ENCODE measurements around the gene RNF138.
"Not testable (repeated sequence)": the region's sequence is repeated elsewhere in the genome, so short reads cannot be mapped to it uniquely, and the experiment has no call there.

The RNF138 gene

DNA sequence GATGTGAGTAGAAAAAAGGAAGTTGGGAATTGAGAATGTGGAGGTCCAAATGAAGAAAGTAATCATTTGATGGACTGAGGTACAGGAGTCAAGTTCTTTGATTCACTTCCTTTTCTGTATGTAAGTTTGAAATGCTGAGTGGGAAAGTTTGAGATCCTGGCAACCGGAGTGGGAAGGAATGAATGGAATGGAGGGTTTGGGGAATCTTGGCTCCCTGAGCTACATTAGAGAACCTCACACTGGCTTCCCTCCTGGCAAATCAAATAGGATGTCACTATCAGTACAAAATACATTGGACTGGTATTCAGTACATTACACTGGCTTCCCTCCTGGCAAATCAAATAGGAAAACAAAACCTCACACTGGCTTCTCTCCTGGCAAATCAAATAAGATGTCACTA is 9.8 kb upstream of the RNF138 start:
- H3K9me3 ChIP-seq (ENCODE audit: control insufficient read depth, low read length) = no peaks in the 10 kb centered on the region
- H3K9ac ChIP-seq (ENCODE audit: low read length) = no peak overlapping the region
- no peaks in the 10 kb centered on the region for H3K36me3 ChIP-seq (ENCODE audit: control insufficient read depth, insufficient read depth, low read length)
- no peak overlapping the region for H3K4me3 ChIP-seq (ENCODE audit: low read length)
- no peaks in the 10 kb centered on the region for H3K27me3 ChIP-seq (ENCODE audit: control insufficient read depth, insufficient read depth, low read length)
- peaks cover 16% of the 10 kb centered on the region for H3K4me1 ChIP-seq (ENCODE audit: control insufficient read depth, insufficient read depth, low read length)

DNA sequence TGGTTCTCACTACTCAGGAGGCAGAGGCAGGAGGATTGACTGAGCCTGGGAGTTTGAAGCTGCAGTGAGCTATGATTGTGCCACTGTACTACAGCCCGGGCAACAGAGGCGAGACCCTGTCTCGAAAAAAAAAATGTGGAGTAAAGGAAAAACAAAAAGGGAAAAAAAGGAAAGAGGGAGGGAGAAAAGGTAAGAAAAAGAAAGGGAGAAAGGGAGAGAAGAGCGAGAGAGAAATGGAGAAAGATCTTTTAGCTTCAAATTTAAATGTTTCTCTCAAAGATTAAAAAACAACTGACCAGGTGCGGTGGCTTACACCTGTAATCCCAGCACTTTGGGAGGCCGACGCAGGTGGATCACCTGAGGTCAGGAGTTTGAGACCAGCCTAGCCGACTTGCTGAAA is 7.9 kb upstream of the RNF138 start:
- H3K9ac ChIP-seq (ENCODE audit: low read length) = no peak overlapping the region
- H3K27me3 ChIP-seq (ENCODE audit: control insufficient read depth, insufficient read depth, low read length) = no peaks in the 10 kb centered on the region
- no peaks in the 10 kb centered on the region for H3K36me3 ChIP-seq (ENCODE audit: control insufficient read depth, insufficient read depth, low read length)
- peaks cover 16% of the 10 kb centered on the region for H3K4me1 ChIP-seq (ENCODE audit: control insufficient read depth, insufficient read depth, low read length)
- no peak overlapping the region for H3K4me3 ChIP-seq (ENCODE audit: low read length)
- no peaks in the 10 kb centered on the region for H3K9me3 ChIP-seq (ENCODE audit: control insufficient read depth, low read length)

DNA sequence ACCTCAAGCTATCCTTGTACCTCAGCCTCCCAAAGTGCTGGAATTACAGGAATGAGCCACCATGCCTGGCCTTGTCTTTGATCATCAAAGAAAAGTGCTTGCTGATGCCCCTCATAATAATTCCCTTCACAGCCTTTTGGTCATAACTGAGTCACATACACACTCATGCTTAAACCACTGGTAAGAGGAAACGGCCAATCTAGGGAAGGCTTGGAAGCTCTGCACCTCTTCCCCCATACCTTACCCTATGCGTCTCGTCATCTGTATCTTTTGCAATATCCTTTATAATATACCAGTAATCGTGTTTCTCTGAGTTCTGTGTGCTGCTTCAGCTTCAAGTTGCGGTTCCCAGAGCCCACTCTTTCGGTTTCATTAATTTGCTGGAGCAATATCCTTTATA is 4.8 kb upstream of the RNF138 start:
- no peaks in the 10 kb centered on the region for H3K36me3 ChIP-seq (ENCODE audit: control insufficient read depth, insufficient read depth, low read length)
- no peak overlapping the region for H3K4me3 ChIP-seq (ENCODE audit: low read length)
- no peaks in the 10 kb centered on the region for H3K27me3 ChIP-seq (ENCODE audit: control insufficient read depth, insufficient read depth, low read length)
- H3K4me1 ChIP-seq (ENCODE audit: control insufficient read depth, insufficient read depth, low read length) = peaks cover 16% of the 10 kb centered on the region
- H3K9ac ChIP-seq (ENCODE audit: low read length) = no peak overlapping the region
- H3K9me3 ChIP-seq (ENCODE audit: control insufficient read depth, low read length) = no peaks in the 10 kb centered on the region

DNA sequence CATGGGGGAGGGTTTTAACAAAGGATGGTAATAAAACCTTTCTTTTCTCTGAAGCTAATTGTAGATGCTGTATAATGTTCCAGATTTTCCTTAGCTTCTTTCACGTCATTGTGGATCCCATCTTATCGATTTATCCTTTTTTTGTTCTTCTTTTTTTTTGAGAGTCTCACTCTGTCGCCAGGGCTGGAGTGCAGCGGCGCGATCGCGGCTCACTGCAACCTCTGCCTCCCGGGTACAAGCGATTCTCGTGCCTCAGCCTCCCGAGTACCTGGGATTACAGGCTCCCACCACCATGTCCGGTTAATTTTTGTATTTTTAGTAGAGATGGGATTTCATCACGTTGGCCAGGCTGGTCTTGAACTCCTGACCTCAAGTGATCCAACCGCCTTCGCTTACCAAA is 843 bp upstream of the RNF138 start:
- not testable (repeated sequence) for H3K9ac ChIP-seq (ENCODE audit: low read length); H3K36me3 ChIP-seq (ENCODE audit: control insufficient read depth, insufficient read depth, low read length); H3K4me3 ChIP-seq (ENCODE audit: low read length); H3K9me3 ChIP-seq (ENCODE audit: control insufficient read depth, low read length); H3K27me3 ChIP-seq (ENCODE audit: control insufficient read depth, insufficient read depth, low read length)
- H3K4me1 ChIP-seq (ENCODE audit: control insufficient read depth, insufficient read depth, low read length) = peaks cover 11% of the 10 kb centered on the region

- Histone ChIP-seq H3K27me3 (ENCODE audit: control insufficient read depth, insufficient read depth, low read length) (no peaks in the 10 kb centered on the region), H3K9me3 (ENCODE audit: control insufficient read depth, low read length) (no peaks in the 10 kb centered on the region), H3K4me3 (ENCODE audit: low read length) (peak overlapping the region; percentile 35), H3K36me3 (ENCODE audit: control insufficient read depth, insufficient read depth, low read length) (no peaks in the 10 kb centered on the region), H3K4me1 (ENCODE audit: control insufficient read depth, insufficient read depth, low read length) (peaks cover 7% of the 10 kb centered on the region), H3K9ac (ENCODE audit: low read length) (peak overlapping the region; percentile 92)
Observed at GRCh38 chr18:32091325-32091723, 350 bp upstream of the RNF138 start.

DNA sequence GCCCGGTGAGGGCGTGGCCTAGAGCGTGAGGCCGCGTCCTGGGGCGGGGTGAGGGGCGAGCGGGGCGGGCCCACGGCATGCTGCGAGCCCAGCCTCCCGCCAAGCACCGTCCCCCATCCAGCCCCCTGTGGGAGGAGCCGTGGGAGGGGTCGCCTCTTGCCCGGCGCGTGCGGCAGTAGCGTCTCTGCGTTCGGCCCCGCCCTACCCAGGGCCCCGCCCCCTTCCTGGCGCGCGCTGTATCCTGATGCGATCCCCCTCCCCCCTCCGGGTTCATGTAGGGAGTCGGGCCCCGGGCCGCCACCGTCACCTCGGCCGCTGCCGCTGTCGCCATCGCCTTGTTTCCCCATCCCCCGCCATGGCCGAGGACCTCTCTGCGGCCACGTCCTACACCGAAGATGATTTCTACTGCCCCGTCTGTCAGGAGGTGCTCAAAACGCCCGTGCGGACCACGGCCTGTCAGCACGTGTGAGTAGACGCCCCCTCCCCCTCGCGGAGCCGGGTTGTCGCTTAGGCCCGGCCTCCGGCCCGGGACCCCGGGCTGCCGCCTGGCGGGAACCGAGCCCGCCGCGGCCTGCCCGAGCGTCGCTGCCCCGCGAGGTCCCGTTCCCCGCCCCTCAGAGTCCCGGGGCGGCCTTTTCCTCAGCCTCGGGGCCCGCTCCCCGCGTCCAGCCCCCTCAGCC is 888 bp downstream of the RNF138 start:
- Histone ChIP-seq H3K4me3 (ENCODE audit: low read length) (peak overlapping the region; percentile 72), H3K36me3 (ENCODE audit: control insufficient read depth, insufficient read depth, low read length) (no peaks in the 10 kb centered on the region), H3K4me1 (ENCODE audit: control insufficient read depth, insufficient read depth, low read length) (peaks cover 4% of the 10 kb centered on the region), H3K9me3 (ENCODE audit: control insufficient read depth, low read length) (no peaks in the 10 kb centered on the region), H3K27me3 (ENCODE audit: control insufficient read depth, insufficient read depth, low read length) (no peaks in the 10 kb centered on the region), H3K9ac (ENCODE audit: low read length) (peak overlapping the region; percentile 92)

DNA sequence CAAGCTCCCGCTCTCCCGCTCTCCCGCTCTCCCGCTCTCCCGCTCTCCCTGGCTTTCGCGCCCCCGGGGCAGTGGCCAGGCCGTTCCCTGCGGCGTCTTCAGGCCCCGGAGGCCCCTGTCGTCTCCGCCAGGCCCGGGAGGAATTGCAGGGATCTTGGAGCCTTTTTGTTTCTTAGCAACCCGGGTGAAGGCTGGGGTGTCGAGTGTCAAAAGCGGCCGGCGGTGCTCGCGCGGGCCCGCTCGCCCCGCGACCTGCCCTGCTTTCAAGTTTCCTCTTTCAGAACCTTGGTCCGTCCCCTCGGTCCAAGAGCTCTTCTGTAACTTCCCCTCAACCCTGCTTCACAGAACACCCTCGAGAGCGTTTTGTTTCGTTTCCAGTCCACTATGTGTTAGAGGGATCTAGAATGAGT is 1.4 kb downstream of the RNF138 start:
- peaks cover 4% of the 10 kb centered on the region for H3K4me1 ChIP-seq (ENCODE audit: control insufficient read depth, insufficient read depth, low read length)
- no peaks in the 10 kb centered on the region for H3K9me3 ChIP-seq (ENCODE audit: control insufficient read depth, low read length)

GRCh38 chr18:32093523-32093922 is 1.8 kb downstream of the RNF138 start:
- Histone ChIP-seq H3K4me1 (ENCODE audit: control insufficient read depth, insufficient read depth, low read length) (peaks cover 4% of the 10 kb centered on the region), H3K9me3 (ENCODE audit: control insufficient read depth, low read length) (no peaks in the 10 kb centered on the region), H3K4me3 (ENCODE audit: low read length) (peak overlapping the region; percentile 72), H3K27me3 (ENCODE audit: control insufficient read depth, insufficient read depth, low read length) (no peaks in the 10 kb centered on the region), H3K36me3 (ENCODE audit: control insufficient read depth, insufficient read depth, low read length) (no peaks in the 10 kb centered on the region), H3K9ac (ENCODE audit: low read length) (peak overlapping the region; percentile 88)

More for the DNA sequence above, 1.4 kb downstream of the RNF138 start:
- Histone ChIP-seq H3K9ac (ENCODE audit: low read length) (peak overlapping the region; percentile 88), H3K36me3 (ENCODE audit: control insufficient read depth, insufficient read depth, low read length) (no peaks in the 10 kb centered on the region), H3K27me3 (ENCODE audit: control insufficient read depth, insufficient read depth, low read length) (no peaks in the 10 kb centered on the region), H3K4me3 (ENCODE audit: low read length) (peak overlapping the region; percentile 72)

DNA sequence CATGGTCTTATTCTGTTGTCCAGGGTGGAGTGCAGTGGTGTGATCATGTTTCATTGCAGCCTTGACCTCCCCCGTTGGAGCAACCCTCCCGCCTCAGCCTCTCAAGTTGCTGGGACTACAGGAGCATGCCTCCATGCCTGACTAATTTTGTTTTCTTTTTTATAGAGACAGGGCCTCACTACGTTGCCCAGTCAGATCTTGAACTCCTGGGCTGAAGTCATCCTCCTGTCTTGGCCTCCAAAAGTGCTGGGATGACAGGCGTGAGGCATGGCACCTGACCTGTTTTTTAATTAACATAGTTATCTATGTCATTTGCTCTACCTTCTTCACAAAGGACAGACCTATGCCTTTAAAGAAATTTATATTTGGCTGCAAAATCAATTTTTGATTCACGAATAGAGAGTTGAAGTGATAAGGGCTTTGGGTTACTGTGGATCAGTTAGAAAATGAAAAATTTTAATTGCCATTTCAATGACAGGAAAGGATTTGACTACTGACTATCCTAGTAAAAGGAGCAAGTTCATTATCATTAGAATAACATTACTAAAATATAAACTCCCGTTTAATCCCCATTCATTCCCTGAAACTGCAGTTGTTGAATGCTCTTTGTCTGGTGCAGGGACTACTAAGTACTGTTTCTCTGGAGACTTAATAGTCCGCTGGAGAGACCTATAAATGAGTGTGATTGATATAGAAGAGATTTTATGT is 3.7 kb downstream of the RNF138 start:
- Histone ChIP-seq H3K9me3 (ENCODE audit: control insufficient read depth, low read length) (no peaks in the 10 kb centered on the region), H3K9ac (ENCODE audit: low read length) (no peak overlapping the region), H3K4me1 (ENCODE audit: control insufficient read depth, insufficient read depth, low read length) (peaks cover 14% of the 10 kb centered on the region), H3K36me3 (ENCODE audit: control insufficient read depth, insufficient read depth, low read length) (no peaks in the 10 kb centered on the region), H3K27me3 (ENCODE audit: control insufficient read depth, insufficient read depth, low read length) (no peaks in the 10 kb centered on the region), H3K4me3 (ENCODE audit: low read length) (no peak overlapping the region)

DNA sequence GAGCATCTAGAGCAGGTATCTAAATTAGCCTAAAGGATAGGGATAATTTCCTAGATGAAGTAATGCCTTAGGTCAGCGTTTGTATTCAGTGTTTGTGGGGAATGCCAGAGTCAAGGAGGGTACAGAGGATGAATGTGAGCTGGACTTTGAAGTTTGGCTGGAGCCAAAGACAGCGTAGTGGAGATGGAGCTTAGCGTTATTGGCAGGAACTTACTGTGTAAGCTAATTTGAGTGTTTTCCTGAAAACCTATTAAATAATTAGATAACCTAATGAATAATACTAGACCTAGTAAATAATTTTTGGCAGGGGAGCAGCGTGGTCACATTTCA is 4.2 kb downstream of the RNF138 start:
- H3K36me3 ChIP-seq (ENCODE audit: control insufficient read depth, insufficient read depth, low read length) = no peaks in the 10 kb centered on the region
- no peaks in the 10 kb centered on the region for H3K27me3 ChIP-seq (ENCODE audit: control insufficient read depth, insufficient read depth, low read length)
- H3K9me3 ChIP-seq (ENCODE audit: control insufficient read depth, low read length) = no peaks in the 10 kb centered on the region
- peaks cover 14% of the 10 kb centered on the region for H3K4me1 ChIP-seq (ENCODE audit: control insufficient read depth, insufficient read depth, low read length)
- no peak overlapping the region for H3K9ac ChIP-seq (ENCODE audit: low read length)
- H3K4me3 ChIP-seq (ENCODE audit: low read length) = no peak overlapping the region

- H3K27me3 ChIP-seq (ENCODE audit: control insufficient read depth, insufficient read depth, low read length) = no peaks in the 10 kb centered on the region
- H3K36me3 ChIP-seq (ENCODE audit: control insufficient read depth, insufficient read depth, low read length) = no peaks in the 10 kb centered on the region
- H3K4me1 ChIP-seq (ENCODE audit: control insufficient read depth, insufficient read depth, low read length) = peaks cover 14% of the 10 kb centered on the region
- no peaks in the 10 kb centered on the region for H3K9me3 ChIP-seq (ENCODE audit: control insufficient read depth, low read length)
- H3K9ac ChIP-seq (ENCODE audit: low read length) = no peak overlapping the region
- no peak overlapping the region for H3K4me3 ChIP-seq (ENCODE audit: low read length)
Observed at GRCh38 chr18:32096946-32097345, 5.3 kb downstream of the RNF138 start.

- Histone ChIP-seq H3K4me1 (ENCODE audit: control insufficient read depth, insufficient read depth, low read length) (peaks cover 3% of the 10 kb centered on the region), H3K9ac (ENCODE audit: low read length) (no peak overlapping the region), H3K36me3 (ENCODE audit: control insufficient read depth, insufficient read depth, low read length) (no peaks in the 10 kb centered on the region), H3K9me3 (ENCODE audit: control insufficient read depth, low read length) (no peaks in the 10 kb centered on the region), H3K4me3 (ENCODE audit: low read length) (no peak overlapping the region), H3K27me3 (ENCODE audit: control insufficient read depth, insufficient read depth, low read length) (no peaks in the 10 kb centered on the region)
Observed at GRCh38 chr18:32104516-32104915, 12.8 kb downstream of the RNF138 start.

Measured in mucosa of stomach (tissue), 1 donor.